BE2C (cell line): Measurements from ENCODE around the gene SVOPL.

Experiments used
- DNase-seq: peaks from one replicate; pipeline ENCODE4 v3.0.0-alpha.2; 2020
- H3K27me3 ChIP-seq: fragments of 250-450 bp; sonication (Bioruptor Pico); 2 replicates; pipeline ENCODE4 v1.5.1; 2020; ENCODE audit warnings: mild to moderate bottlenecking
- H3K36me3 ChIP-seq: fragments of 250-450 bp; sonication (Bioruptor Pico); 2 replicates; pipeline ENCODE4 v1.5.1; 2020; ENCODE audit warnings: mild to moderate bottlenecking
- H3K4me1 ChIP-seq: fragments of 250-450 bp; sonication (Bioruptor Pico); 2 replicates; pipeline ENCODE4 v1.5.1; 2020
- H3K4me3 ChIP-seq: 2 replicates; pipeline ENCODE4 v1.5.1; 2011; ENCODE audit warnings: low read depth, low read length
- H3K9me3 ChIP-seq: fragments of 250-450 bp; sonication (Bioruptor Pico); 2 replicates; pipeline ENCODE4 v1.5.1; 2020
- CTCF ChIP-seq: IDR thresholded peaks from 2 replicates; pipeline ENCODE4 v1.5.1; 2012; ENCODE audit warnings: mild to moderate bottlenecking, low read depth, low read length

Gene SVOPL

GRCh38 chr7:138606236-138606635 is 94.9 kb downstream of the SVOPL start:
- Histone ChIP-seq H3K27me3 (no peaks in the 10 kb centered on the region), H3K9me3 (no peaks in the 10 kb centered on the region), H3K36me3 (no peaks in the 10 kb centered on the region), H3K4me3 (no peak overlapping the region), H3K4me1 (no peaks in the 10 kb centered on the region)
- no peak for DNase-seq
- no peak for TF ChIP-seq CTCF

- no peaks in the 10 kb centered on the region for H3K9me3 ChIP-seq
- no peaks in the 10 kb centered on the region for H3K36me3 ChIP-seq
- H3K4me1 ChIP-seq = no peaks in the 10 kb centered on the region
- TF ChIP-seq CTCF = no peak
- no peak overlapping the region for H3K4me3 ChIP-seq
- H3K27me3 ChIP-seq = no peaks in the 10 kb centered on the region
- no peak for DNase-seq
These were observed 97.4 kb downstream of the SVOPL start for GRCh38 chr7:138603549-138604318.

GRCh38 chr7:138602451-138602850 is 98.7 kb downstream of the SVOPL start:
- no peaks in the 10 kb centered on the region for H3K9me3 ChIP-seq
- H3K27me3 ChIP-seq = no peaks in the 10 kb centered on the region
- no peak overlapping the region for H3K4me3 ChIP-seq
- no peaks in the 10 kb centered on the region for H3K4me1 ChIP-seq
- DNase-seq = no peak
- no peaks in the 10 kb centered on the region for H3K36me3 ChIP-seq
- TF ChIP-seq CTCF = no peak

GRCh38 chr7:138595454-138595853 is 105.7 kb downstream of the SVOPL start:
- Histone ChIP-seq H3K27me3 (no peaks in the 10 kb centered on the region), H3K9me3 (no peaks in the 10 kb centered on the region), H3K36me3 (no peaks in the 10 kb centered on the region), H3K4me1 (no peaks in the 10 kb centered on the region), H3K4me3 (no peak overlapping the region)
- DNase-seq = no peak
- TF ChIP-seq CTCF = no peak

GRCh38 chr7:138590154-138590553 is 111.0 kb downstream of the SVOPL start:
- Histone ChIP-seq H3K9me3 (no peaks in the 10 kb centered on the region), H3K36me3 (peaks cover 20% of the 10 kb centered on the region), H3K4me3 (no peak overlapping the region), H3K27me3 (no peaks in the 10 kb centered on the region), H3K4me1 (no peaks in the 10 kb centered on the region)
- no peak for TF ChIP-seq CTCF
- DNase-seq = no peak

- Histone ChIP-seq H3K27me3 (no peaks in the 10 kb centered on the region), H3K4me1 (no peaks in the 10 kb centered on the region), H3K36me3 (peaks cover 32% of the 10 kb centered on the region), H3K9me3 (no peaks in the 10 kb centered on the region), H3K4me3 (no peak overlapping the region)
- DNase-seq = no peak
- TF ChIP-seq CTCF = no peak
These were observed 112.2 kb downstream of the SVOPL start for GRCh38 chr7:138588986-138589385.
